GM12801 (cell line): ENCODE data around the gene GGCT.

Experiments used
- CTCF ChIP-seq: IDR thresholded peaks from one replicate; pipeline ENCODE4 v1.5.1; 2011; ENCODE audit warnings: control low read depth; ENCODE audit not compliant: insufficient read length; ENCODE audit errors: extremely low read depth

The GGCT gene

GRCh38 chr7:30472784-30473775 lies 31.5 kb downstream of the GGCT start:
- no peak for TF ChIP-seq CTCF

GRCh38 chr7:30472081-30472783 lies 32.4 kb downstream of the GGCT start:
- TF ChIP-seq CTCF = no peak

- TF ChIP-seq CTCF = no peak
Measured at GRCh38 chr7:30471205-30471604, 33.4 kb downstream of the GGCT start.

GRCh38 chr7:30470771-30471170 lies 33.9 kb downstream of the GGCT start:
- TF ChIP-seq CTCF = no peak

GRCh38 chr7:30470163-30470770 lies 34.4 kb downstream of the GGCT start:
- no peak for TF ChIP-seq CTCF

GRCh38 chr7:30469303-30469702 lies 35.3 kb downstream of the GGCT start:
- TF ChIP-seq CTCF = no peak

GRCh38 chr7:30468791-30469190 lies 35.8 kb downstream of the GGCT start:
- no peak for TF ChIP-seq CTCF
